CD4-positive, CD25-positive, alpha-beta regulatory T cell (primary cell): ENCODE data around the gene CARD6. TPM values are rescaled to one million over a fixed set of nuclear protein-coding genes. Genes with fewer than 3 reads are reported as not detected.
A peak's percentile ranks its signal among the peaks of the same experiment; 100 is the strongest.
"Not testable (repeated sequence)": the region's sequence is repeated elsewhere in the genome, so short reads cannot be mapped to it uniquely, and the experiment has no call there.

ENCODE experiments used
- ATAC-seq, 2 donors: fragments of 150-1000 bp; cut with Tn5 transposase; one replicate each; pipeline ENCODE4 v1.10.0; 2021; ENCODE audit warnings: low read depth in 2 of 2, moderate number of reproducible peaks in 2 of 2, moderate library complexity in 1 of 2
- DNase-seq, 3 donors: peaks; one replicate each; pipeline versions ENCODE4 v3.0.0 to v3.0.0-alpha.2; 2012 to 2022; ENCODE audit warnings: mixed read lengths in 1 of 3
- H3K27ac ChIP-seq: one replicate; pipeline ENCODE4 v1.7.0; 2013; ENCODE audit warnings: mild to moderate bottlenecking, low read length; ENCODE audit not compliant: insufficient read depth, poor library complexity, severe bottlenecking
- H3K27me3 ChIP-seq: one replicate; pipeline ENCODE4 v1.7.0; 2013; ENCODE audit warnings: low read length; ENCODE audit not compliant: control insufficient read depth, insufficient read depth
- H3K36me3 ChIP-seq: one replicate; pipeline ENCODE4 v1.7.0; 2013; ENCODE audit warnings: mild to moderate bottlenecking, low read length, moderate library complexity; ENCODE audit not compliant: control insufficient read depth, insufficient read depth
- H3K4me1 ChIP-seq: 2 replicates; pipeline ENCODE4 v1.7.0; 2013; ENCODE audit warnings: mild to moderate bottlenecking, low read length; ENCODE audit not compliant: insufficient read depth, control insufficient read depth, poor library complexity, severe bottlenecking
- H3K4me3 ChIP-seq: one replicate; pipeline ENCODE4 v1.7.0; 2013; ENCODE audit warnings: low read depth, mild to moderate bottlenecking, low read length, moderate library complexity
- H3K9me3 ChIP-seq, 2 experiments: 1 replicate in 1 of 2; 2 replicates in 1 of 2; pipeline ENCODE4 v1.7.0; 2013; ENCODE audit warnings: low read length in 2 of 2, mild to moderate bottlenecking in 1 of 2, moderate library complexity in 1 of 2; ENCODE audit not compliant: control insufficient read depth in 2 of 2
- H3K27ac Mint-ChIP-seq, 3 donors: one replicate each; pipeline ENCODE4 v1.8.0; 2020 to 2022; ENCODE audit warnings: mild to moderate bottlenecking in 3 of 3, mixed read lengths in 3 of 3, moderate library complexity in 2 of 3
- H3K27me3 Mint-ChIP-seq: one replicate; pipeline ENCODE4 v1.8.0; 2022; ENCODE audit warnings: mild to moderate bottlenecking, mixed read lengths
- H3K36me3 Mint-ChIP-seq: one replicate; pipeline ENCODE4 v1.8.0; 2020; ENCODE audit warnings: mixed read lengths
- H3K4me1 Mint-ChIP-seq, 4 donors: one replicate each; pipeline ENCODE4 v1.8.0; 2020 to 2022; ENCODE audit warnings: mixed read lengths in 4 of 4, mild to moderate bottlenecking in 1 of 4
- H3K4me3 Mint-ChIP-seq, 4 donors: one replicate each; pipeline ENCODE4 v1.8.0; 2020 to 2022; ENCODE audit warnings: mild to moderate bottlenecking in 4 of 4, mixed read lengths in 4 of 4, moderate library complexity in 3 of 4
- H3K9me3 Mint-ChIP-seq, 7 donors: one replicate each; pipeline ENCODE4 v1.8.0; 2020 to 2022; ENCODE audit warnings: mixed read lengths in 7 of 7, mild to moderate bottlenecking in 3 of 7, moderate library complexity in 2 of 7
- polyA plus RNA-seq, 4 donors: library from polyadenylated mRNA; unstranded; fragments of 300-500 nt; fragmentation: Illumina TruSeq; gene quantifications; one replicate each; pipeline ENCODE4 v1.2.3, GENCODE V29; 2021
- total RNA-seq: library from RNA; stranded (reverse); gene quantifications from one replicate; pipeline ENCODE4 v1.2.3, GENCODE V29; 2022

Gene CARD6
- total and polyA plus RNA-seq, 5 donors from 2014 or later = 2.8 to 5.8 (median 4.7) TPM

GRCh38 chr5:40883051-40883450 lies 41.9 kb downstream of the CARD6 start:
- not testable (repeated sequence) for H3K27me3 ChIP-seq, ATAC-seq, DNase-seq, H3K4me1 Mint-ChIP-seq, H3K36me3 ChIP-seq, H3K27ac Mint-ChIP-seq, H3K27ac ChIP-seq, H3K4me3 Mint-ChIP-seq, H3K4me1 ChIP-seq, H3K9me3 Mint-ChIP-seq, H3K36me3 Mint-ChIP-seq, H3K9me3 ChIP-seq, H3K4me3 ChIP-seq
- peaks cover 12% of the 10 kb centered on the region for H3K27me3 Mint-ChIP-seq

GRCh38 chr5:40895440-40896425 lies 54.6 kb downstream of the CARD6 start:
- H3K27me3 ChIP-seq, H3K9me3 Mint-ChIP-seq, H3K9me3 ChIP-seq, H3K4me1 Mint-ChIP-seq, DNase-seq, H3K36me3 ChIP-seq, H3K4me1 ChIP-seq, H3K27ac ChIP-seq, H3K4me3 ChIP-seq, H3K36me3 Mint-ChIP-seq, H3K27ac Mint-ChIP-seq, ATAC-seq: not testable (repeated sequence)
- H3K4me3 Mint-ChIP-seq = peak overlapping the region in 1 of 4 donors; percentile 73
- H3K27me3 Mint-ChIP-seq = peaks cover 12% of the 10 kb centered on the region

GRCh38 chr5:40904205-40904993 lies 63.2 kb downstream of the CARD6 start:
- Mint-ChIP-seq H3K4me1 (peaks cover 0 to 4% (median under 1%) of the 10 kb centered on the region in 4 donors), H3K9me3 (peaks cover 0 to 1% (median 0%) of the 10 kb centered on the region in 7 donors), H3K27ac (no peak overlapping the region), H3K36me3 (no peaks in the 10 kb centered on the region), H3K27me3 (peaks cover 16% of the 10 kb centered on the region), H3K4me3 (no peak overlapping the region)
- ATAC-seq (no peak), DNase-seq (peak in 1 of 3 donors; percentile 47)
- H3K36me3 ChIP-seq = no peaks in the 10 kb centered on the region
- no peaks in the 10 kb centered on the region for H3K4me1 ChIP-seq
- no peak overlapping the region for H3K4me3 ChIP-seq
- no peak overlapping the region for H3K27ac ChIP-seq
- no peaks in the 10 kb centered on the region for H3K9me3 ChIP-seq
- no peaks in the 10 kb centered on the region for H3K27me3 ChIP-seq

- Histone ChIP-seq H3K9me3 (no peaks in the 10 kb centered on the region), H3K27ac (no peak overlapping the region), H3K4me1 (no peaks in the 10 kb centered on the region), H3K4me3 (no peak overlapping the region), H3K27me3 (no peaks in the 10 kb centered on the region), H3K36me3 (no peaks in the 10 kb centered on the region)
- H3K4me1 Mint-ChIP-seq = peaks cover 0 to 4% (median under 1%) of the 10 kb centered on the region in 4 donors
- H3K27me3 Mint-ChIP-seq = peaks cover 20% of the 10 kb centered on the region
- no peaks in the 10 kb centered on the region for H3K9me3 Mint-ChIP-seq
- no peak overlapping the region for H3K27ac Mint-ChIP-seq
- ATAC-seq (no peak), DNase-seq (no peak)
- no peak overlapping the region for H3K4me3 Mint-ChIP-seq
- H3K36me3 Mint-ChIP-seq = no peaks in the 10 kb centered on the region
Observed at GRCh38 chr5:40904994-40905306, 63.8 kb downstream of the CARD6 start.

GRCh38 chr5:40906351-40906751 lies 65.2 kb downstream of the CARD6 start:
- ATAC-seq (no peak), DNase-seq (no peak)
- Histone ChIP-seq H3K27ac (no peak overlapping the region), H3K4me1 (no peaks in the 10 kb centered on the region), H3K9me3 (no peaks in the 10 kb centered on the region), H3K4me3 (no peak overlapping the region), H3K27me3 (no peaks in the 10 kb centered on the region), H3K36me3 (no peaks in the 10 kb centered on the region)
- H3K9me3 Mint-ChIP-seq = no peaks in the 10 kb centered on the region
- no peaks in the 10 kb centered on the region for H3K36me3 Mint-ChIP-seq
- no peak overlapping the region for H3K27ac Mint-ChIP-seq
- peaks cover 0 to 4% (median under 1%) of the 10 kb centered on the region in 4 donors for H3K4me1 Mint-ChIP-seq
- no peak overlapping the region for H3K4me3 Mint-ChIP-seq
- H3K27me3 Mint-ChIP-seq = peaks cover 24% of the 10 kb centered on the region

GRCh38 chr5:40909264-40909663 lies 68.1 kb downstream of the CARD6 start, which contains the start of gene C7:
TSS of gene C7 (plus strand) at chr5:40909497. CDS start at chr5:40909611, 114 bp downstream.
- no peak within 1 kb of the TSS for H3K27ac Mint-ChIP-seq
- DNase-seq (no peak), ATAC-seq (no peak)
- Histone ChIP-seq H3K36me3 (no peaks in the 10 kb centered on the region), H3K9me3 (no peaks in the 10 kb centered on the region), H3K4me1 (no peaks in the 10 kb centered on the region), H3K4me3 (no peak within 1 kb of the TSS), H3K27me3 (no peaks in the 10 kb centered on the region), H3K27ac (no peak within 1 kb of the TSS)
- no peak within 1 kb of the TSS for H3K4me3 Mint-ChIP-seq
- peaks cover 0 to 4% (median under 1%) of the 10 kb centered on the region in 4 donors for H3K4me1 Mint-ChIP-seq
- no peaks in the 10 kb centered on the region for H3K9me3 Mint-ChIP-seq
- no peaks in the 10 kb centered on the region for H3K36me3 Mint-ChIP-seq
- H3K27me3 Mint-ChIP-seq = peaks cover 20% of the 10 kb centered on the region

GRCh38 chr5:40909723-40910122 lies 68.6 kb downstream of the CARD6 start:
- no peaks in the 10 kb centered on the region for H3K36me3 Mint-ChIP-seq
- no peak overlapping the region for H3K4me3 Mint-ChIP-seq
- peaks cover 0 to 4% (median under 1%) of the 10 kb centered on the region in 4 donors for H3K4me1 Mint-ChIP-seq
- no peaks in the 10 kb centered on the region for H3K36me3 ChIP-seq
- peaks cover 24% of the 10 kb centered on the region for H3K27me3 Mint-ChIP-seq
- ATAC-seq = no peak
- H3K27ac ChIP-seq = no peak overlapping the region
- no peak overlapping the region for H3K4me3 ChIP-seq
- H3K4me1 ChIP-seq = no peaks in the 10 kb centered on the region
- H3K9me3 ChIP-seq = no peaks in the 10 kb centered on the region
- H3K9me3 Mint-ChIP-seq = no peaks in the 10 kb centered on the region
- DNase-seq = no peak
- H3K27me3 ChIP-seq = no peaks in the 10 kb centered on the region
- no peak overlapping the region for H3K27ac Mint-ChIP-seq
